Activated T-cell treated with anti-CD3 and anti-CD28 coated beads for 1 hour (primary cell): ENCODE data around the gene SUCLA2.
"Not testable (repeated sequence)": the region's sequence is repeated elsewhere in the genome, so short reads cannot be mapped to it uniquely, and the experiment has no call there.

ENCODE experiments used
- DNase-seq: peaks from one replicate; pipeline ENCODE4 v3.0.0-alpha.2; 2020; ENCODE audit warnings: low read depth

Gene SUCLA2

DNA sequence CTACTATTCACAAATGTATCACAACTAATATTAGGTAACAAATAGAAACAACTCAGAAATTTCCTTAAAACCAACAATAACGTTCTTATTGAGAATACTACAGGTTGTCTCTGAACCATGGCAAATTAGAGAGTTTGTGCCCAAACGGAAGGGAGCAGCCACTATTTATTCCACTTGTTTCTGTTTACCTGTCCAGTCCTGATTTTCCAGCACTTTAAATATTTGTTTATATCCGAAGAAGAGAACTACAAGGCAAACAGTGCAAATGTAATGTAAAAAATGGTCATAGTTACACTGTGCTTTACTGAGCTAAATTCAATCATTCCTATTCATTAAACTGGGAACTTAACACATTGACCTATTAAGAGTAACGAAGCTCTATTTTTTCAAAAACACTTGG, 9.2 kb downstream of the SUCLA2 start:
- DNase-seq = no peak

DNA sequence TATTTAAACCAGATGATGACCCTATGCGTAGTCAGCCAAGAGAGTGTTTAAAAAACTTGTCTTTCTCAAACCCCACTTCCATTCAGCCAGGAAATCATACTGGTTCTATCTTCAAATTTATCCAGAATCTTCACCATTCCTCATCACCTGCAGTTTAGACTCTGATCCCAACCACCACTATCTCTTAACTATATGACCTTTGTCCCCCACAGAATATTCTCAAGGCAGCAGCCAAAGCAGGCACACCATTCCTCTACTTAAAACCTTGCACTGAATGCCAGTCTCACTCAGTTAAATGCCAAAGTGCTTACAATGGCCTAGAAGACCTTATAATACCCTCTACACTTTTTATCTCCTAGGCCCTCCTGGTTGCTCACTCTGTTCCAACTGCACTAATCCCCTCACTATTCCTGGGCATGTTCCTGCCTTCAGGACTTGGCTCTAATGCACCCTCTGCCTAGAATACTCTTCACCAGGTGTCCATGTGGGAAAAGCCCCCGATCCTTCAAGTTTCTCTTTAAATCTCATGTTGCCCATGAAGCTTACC, 10.1 kb downstream of the SUCLA2 start:
- DNase-seq = no peak

DNA sequence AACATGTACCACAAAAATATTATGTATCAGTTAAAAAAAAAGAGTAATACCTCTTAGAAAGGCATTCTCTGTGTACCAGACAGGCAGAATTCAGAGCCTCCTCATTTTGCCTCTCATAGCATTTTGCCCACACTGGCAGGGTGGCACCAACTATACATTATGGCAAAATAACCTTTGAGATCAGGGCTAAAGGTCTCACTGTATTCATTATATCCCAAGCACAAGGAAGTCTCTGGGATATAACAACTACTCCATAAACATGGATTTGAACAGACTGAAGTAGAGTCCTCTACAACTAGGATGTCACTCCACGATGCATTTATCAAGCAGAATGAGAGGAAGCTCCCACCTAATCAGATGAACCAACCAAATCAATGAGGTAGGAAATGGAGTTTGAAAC, 10.6 kb downstream of the SUCLA2 start:
- DNase-seq = no peak

DNA sequence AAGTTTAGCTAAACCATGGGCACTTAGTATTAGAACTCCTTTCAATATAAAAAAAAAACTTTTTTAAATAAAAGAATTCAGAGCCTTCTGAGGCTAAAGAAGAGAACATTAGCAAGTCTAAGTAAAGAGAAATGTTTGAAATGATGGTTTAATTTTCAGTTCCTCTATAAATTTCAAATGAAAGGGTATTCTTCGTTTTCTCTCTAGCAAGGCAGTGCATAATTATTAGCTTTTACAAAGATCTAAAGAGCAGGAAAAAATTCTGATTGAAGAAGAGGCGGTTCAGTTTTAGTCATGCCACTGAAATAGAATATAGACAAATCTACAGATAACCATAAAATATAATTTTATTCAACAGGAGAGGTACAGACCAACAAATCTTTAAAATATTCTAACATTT, 18.0 kb downstream of the SUCLA2 start:
- DNase-seq = no peak

DNA sequence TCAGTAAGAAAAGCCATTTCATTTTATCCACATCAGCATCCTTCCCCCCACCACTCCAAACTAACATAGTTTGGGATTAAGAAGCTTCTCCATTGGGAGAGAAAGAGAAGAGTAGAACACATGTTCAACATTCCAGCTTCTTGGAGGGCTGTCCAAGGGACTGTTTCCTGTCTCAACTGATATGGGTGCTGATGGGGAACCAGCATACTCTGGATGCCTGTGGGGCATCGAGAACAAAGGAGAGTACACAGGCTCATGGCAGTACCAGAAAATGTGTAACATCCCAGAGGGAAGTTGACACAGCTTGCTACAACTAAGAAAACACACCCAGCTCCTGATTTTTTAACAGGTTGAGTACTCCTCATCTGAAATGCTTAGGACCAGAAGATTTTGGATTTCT, 24.7 kb downstream of the SUCLA2 start:
- DNase-seq = no peak

DNA sequence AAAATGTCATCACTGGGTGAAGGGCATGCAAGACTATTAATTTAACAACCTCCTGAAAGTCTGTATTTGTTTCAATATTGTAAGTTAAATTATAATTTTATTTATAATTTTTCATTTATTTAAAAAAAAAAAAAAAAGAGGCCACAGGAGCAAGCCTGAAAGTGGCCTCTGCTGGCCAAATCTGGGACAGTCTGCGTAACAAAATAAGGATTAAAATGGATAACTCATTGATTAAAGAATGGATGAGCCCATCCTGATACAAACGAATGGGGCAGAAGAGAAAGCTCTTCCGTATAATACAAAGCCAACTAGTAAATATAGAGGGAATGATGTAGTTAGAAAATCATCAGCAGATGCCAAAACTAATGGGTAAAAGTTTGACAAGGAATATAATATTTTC, 36.2 kb downstream of the SUCLA2 start:
- no peak for DNase-seq

DNA sequence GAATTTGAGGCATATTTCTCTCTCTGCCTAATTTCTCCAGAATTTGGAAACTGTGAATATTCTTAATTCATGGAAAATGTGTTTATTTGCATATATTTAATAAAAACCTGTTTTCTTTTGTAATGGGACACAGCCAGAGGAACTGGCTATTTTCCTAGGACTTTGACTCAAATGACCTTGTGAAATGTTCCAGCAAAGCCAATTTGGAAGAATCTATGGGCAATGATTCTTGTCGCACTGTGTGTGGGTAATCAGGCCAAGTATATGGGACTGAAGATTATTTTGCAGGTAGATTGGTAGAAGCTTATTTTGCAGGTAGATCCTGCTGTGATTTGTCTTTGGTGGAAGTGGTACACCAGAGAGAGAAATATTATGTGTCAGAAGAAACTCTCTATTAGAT, 38.8 kb downstream of the SUCLA2 start:
- no peak for DNase-seq

DNA sequence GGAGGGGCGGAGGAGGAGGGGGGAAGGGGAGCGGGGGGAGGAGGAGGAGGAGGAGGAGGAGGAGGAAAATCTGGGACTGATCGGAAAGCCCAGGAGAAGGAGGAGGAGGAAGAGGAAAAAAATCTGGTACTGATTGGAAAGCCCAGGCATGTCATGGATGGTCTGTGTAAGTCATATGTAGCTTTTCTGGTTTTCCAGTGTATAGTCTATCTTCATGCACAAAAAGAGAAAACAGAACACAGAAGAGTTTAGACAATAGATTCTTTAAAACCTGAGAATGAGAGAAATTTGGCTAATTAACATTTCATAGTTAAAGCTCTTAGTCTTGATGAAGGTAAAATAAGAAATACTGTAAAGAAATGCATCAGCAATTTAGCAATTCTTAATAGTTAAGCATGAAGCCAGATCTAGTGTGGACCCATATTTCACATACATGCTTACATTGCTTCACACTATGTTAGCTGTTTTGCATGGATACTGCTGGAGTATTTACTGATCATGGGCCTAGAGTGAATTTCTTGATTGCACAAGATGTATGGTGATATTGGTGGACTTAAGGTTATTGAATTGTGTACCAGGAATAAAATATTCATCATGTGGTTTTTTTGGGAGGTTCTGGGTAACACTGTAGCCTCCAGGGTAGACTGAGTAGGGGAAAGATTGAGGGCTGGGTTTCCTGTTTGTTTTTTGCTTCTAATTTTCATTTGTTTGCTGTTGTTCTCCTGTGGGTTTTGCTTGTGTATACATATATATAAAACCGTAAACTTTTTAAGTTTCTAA, 41.4 kb downstream of the SUCLA2 start:
- no peak for DNase-seq

DNA sequence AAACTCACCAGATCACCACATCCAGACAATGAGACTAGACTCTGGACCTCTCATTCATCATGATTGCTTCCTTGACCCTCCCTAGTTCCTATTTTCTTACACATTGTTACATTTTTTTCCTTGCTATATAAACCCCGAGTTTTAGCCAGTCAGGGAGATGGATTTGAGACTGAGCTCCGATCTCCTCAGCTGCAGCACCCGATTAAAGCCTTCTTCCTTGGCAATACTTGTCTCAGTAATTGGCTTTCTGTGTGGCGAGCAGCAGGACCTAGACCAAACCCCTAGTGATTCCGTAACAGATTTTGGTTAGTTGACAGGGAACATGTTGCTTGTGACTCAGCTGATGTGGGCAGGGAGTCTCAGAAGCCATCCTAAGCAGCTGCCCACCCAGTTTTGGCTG, 44.0 kb downstream of the SUCLA2 start:
- DNase-seq = no peak

DNA sequence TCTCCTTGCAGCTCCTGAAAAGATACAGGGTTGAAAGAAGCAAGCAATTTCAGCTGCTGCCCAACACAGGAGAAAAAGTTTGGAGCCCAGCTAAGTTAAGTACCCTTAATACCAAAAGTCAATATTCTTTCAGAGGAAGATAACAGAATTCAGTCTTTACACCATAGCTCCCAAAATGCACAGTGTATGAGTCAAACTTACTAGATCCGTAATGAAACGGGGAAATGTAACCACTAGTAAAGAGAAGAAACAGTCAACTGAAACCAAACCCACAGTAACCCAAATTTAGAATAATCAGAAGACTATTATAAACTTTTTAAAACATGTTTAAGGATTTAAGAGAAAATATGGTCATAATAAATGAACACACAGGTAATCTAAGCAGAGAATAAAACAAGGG, 45.2 kb downstream of the SUCLA2 start:
- DNase-seq = no peak

DNA sequence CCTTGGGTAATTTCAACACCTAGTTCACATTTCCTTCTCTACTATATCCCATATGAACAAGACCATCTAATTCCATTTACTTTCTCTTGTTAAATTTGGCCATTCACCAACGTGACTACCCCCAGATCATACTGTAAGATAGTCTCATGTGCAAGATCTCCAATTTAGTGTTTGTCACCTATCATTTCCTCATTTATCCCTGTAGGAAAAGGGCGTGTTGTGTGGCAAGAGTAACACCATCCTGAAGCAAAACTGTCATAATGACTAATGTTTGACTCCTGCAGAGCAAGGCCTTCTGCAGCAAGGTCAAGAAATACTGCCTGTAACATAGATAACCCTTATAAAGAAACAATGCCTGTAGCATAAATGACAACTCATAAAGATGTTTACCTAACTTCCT, 51.3 kb downstream of the SUCLA2 start:
- no peak for DNase-seq

DNA sequence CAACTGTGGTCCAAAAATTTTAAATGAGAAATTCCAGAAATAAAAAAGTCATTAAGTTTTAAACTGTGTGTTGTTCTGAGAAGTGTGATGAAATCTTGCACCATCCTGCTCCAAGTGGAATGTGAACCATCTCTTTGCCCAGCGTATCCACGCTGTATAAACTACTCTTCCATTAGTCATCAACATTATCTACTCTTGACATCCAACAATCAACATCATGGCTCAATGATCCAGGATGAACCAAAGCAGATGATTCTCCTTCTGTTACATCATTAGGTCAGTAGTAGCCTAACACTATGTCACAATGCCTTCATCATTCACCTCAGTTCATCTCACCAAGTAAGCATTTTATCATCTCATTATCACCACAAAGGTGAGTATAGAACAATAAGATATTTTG, 55.3 kb downstream of the SUCLA2 start:
- DNase-seq = no peak

DNA sequence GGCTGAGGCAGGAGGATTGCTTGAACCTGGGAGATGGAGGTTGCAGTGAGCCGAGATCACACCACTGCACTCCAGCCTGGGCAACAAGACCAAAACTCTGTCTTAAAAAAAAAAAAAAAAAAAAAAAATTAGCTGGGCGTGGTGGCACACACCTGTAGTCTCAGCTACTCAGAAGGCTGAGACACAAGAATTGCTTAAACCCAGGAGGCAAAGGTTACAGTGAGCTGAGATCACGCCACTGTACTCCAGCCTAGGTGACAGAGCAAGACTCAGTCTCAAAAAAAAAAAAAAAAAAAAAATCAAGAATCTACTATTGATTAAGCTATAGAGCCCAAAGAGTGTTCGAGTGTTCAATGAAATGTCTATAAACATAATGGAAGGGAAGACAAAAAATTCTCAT, 55.9 kb downstream of the SUCLA2 start:
- DNase-seq = not testable (repeated sequence)

DNA sequence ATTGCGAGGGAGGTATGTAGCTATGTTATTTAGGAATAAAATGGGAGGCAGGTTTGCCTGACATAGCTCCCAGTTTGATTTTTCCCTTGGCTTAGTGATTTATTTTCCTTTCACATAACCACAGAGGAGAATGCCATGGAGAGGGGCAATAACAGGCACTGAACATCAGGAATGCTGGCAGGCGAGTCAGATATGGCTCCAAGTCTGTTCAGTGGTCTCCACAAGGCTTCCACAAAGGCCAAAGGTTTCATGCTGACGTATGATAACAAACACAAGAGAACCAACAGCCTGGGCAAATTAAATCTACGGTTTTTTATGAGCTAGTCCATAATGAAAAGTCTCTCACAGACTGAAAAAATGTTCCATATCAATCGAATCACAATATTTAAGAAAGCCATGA, 66.7 kb downstream of the SUCLA2 start:
- no peak for DNase-seq

DNA sequence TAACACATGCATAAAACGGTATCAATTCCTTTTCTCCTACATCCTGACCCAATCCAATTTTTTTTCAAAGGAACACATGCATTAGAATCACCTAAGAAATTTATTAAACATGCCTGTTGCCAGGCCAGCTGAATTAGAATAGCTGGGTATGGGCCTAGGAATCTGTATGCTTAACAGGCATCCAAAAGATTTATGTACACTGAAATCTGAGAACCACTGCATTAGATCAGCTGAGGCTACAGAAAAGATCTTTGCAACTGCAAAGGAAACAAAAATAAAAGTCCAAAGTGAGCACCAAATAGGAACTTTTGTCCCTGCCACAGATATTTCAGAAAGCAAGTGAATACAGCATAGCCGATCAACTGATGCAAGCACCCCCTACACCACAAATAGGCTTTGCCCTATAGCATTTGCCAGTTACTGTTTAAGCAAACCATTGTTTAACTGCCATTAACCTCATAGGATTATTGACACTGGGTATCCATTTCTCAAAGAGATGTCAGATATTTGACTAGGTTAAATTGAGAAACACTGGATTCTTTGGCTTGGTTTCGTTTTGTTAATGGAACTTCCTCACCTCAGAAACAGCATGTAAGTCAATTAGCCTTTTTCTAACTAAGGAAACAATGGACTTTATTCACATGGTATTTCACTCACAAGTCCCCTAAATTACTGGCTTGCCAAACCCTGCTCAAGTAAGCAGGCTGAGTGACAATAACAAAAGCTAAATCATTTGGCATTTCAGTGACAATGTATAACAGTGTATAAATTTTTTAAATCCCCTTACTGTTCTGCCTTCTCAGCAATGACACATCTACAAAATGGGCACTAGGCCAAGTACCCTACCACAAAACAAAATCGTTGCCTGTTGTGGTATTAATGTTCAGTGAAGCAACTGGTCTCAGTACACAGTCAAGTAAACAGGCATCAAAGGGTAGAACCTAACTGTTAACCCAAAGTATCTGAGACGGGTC, 67.8 kb downstream of the SUCLA2 start:
- DNase-seq = no peak

DNA sequence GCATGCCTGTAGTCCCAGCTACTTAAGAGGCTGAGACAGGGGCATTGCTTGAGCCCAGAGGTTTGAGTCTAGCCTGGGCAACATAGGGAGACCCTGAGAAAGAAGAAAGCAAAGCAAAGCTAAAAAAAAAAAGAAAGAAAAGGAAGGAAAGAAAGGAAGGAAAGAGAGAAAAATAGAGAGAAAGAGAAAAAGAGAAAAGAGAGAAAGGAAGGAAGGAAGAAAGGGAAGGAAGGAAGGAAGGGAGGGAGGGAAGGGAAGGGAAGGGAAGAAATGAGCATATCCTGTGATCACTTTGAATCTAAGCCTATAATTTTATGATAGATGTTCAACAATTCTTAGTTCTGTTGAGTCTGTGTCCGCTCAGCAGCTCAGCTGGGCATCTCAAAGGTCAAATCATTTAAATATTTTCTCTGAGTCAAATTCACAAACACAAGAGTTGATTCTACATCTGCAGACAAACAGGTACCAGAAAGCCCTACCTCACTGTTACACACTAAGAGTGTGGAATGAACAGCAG, 70.4 kb downstream of the SUCLA2 start:
- DNase-seq = no peak

DNA sequence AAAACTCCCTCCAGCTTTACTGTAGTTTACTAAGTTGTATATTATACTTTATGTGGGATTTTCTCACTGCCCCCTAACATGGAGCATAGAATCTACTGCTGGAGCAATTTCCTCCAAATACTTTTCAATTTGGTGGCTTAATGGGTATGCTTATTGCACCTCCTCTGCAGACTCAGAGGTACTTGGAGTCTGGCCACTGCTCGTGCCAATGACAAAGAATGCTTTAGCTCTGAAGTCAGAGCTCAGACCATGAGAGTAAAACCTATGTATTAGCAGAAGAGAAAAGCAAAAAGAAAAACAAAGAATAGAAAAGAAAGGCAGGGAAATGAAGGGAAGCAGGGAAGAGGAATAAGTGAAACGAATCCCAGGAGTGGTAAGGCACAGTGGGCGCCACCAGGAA, 71.9 kb downstream of the SUCLA2 start:
- DNase-seq = no peak

DNA sequence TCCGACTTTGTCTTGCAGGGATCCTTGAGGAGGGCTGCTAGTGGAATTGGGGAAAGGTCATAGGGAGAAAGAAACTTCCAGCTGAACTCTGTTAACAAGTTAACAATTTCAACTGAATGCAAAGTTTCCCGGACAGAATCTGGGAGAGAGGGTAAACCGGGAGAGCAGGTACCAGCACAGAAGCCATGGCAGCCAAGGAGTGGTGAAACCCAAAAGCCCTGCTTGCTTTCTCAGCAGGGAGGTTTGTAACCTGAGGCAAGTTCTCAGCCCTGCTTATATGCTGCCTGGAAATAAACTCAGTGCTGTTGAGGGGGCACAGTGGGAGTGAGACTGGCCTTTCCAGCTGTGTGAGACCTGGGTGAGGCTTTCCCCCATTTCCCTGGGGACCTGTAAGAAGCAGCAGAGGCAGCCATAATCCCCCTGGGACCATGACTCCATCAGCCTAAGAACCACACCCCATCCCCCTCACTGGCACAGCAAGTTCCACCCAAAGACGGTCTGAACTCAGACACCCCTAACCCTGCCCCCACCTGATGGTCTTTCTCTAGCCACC, 84.0 kb downstream of the SUCLA2 start:
- no peak for DNase-seq

DNA sequence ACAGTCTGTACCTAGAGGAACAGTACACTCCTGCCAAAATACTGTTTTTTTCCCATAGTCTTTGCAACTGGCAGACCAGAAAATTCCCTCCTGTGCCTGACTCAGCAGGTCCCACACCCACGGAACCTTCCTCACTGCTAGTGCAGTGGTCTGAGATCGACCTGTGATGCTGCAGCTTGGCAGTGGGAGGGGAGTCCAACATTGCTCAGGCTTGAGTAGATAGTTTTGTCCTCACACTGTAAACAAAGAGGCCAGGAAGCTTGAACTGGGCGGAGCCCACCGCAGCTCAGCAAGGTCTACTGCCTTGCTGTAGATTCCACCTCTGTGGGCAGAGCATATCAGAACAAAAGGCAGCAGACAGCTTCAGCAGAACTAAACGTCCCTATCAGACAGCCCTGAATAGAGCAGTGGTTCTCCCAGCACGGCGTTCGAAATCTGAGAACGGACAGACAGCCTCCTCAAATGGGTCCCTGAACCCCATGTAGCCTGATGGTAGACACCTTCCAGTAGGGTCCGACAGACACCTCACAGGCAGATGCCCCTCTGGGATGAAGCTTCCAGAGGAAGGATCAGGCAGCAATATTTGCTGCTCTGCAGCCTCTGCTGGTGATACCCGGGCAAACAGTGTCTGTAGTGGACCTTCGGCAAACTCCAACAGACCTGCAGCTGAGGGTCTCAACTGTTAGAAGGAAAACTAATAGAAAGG, 92.7 kb downstream of the SUCLA2 start:
- no peak for DNase-seq

DNA sequence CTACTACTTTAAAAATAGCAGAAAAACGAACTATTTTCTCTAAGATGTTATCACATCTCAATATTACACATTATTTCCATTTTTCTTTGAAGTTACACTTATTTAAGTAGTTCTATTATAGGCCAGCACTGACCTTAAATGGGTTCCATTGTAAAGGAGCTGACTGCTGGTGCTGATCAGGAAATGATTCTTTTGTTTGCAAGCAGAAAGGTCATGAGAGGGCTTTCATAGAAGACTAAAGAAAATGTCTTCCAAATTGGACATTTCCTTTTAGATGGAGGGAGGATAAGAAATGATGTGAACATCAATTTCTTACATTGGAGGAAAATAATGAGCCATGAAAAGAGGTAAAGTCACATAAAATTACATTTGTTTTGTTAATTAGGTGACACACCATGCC, 96.2 kb downstream of the SUCLA2 start:
- DNase-seq = no peak

DNA sequence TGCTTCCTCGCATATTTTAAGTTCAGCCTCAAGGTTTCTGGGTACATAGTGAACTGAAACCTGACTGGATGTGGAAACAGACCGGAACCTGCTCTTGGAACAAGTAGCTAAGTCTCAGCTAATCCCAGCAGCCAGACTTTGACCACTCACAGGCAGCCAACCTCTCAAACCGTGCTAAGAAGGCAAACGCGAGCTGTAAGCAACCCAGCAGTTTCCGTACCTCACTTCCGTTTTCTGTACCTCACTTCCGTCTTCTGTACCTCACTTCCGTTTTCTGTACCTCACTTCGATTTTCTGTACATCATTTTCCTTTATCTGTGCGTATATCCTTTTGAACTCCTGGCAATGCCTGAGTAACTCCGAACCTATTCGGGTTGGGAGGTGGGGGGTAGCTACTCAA, 96.8 kb downstream of the SUCLA2 start:
- DNase-seq = no peak

DNA sequence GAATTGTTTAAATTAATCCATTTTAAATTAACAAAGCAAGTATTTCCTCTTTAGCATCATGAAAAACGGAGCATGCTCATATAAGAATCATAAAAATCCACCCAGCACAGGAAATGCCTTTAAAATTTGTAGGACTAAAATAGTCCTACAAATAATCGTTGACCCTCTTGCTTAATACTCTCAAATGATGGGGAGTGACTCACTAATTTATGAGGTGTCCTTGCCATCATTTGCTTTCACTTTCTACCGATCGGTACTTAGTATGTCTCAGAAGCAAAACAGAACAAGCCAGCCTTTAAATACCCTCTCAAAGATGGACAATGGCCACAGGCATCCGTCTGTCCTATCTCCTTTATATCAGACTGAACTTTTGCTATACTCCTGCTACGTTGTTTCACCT, 97.2 kb downstream of the SUCLA2 start:
- no peak for DNase-seq
